HG03196 (cell line): Measurements from ENCODE around the gene MAFG.

Experiments
- ATAC-seq: cut with Tn5 transposase; IDR thresholded peaks from one replicate; pipeline ENCODE4 v1.9.1; 2021; ENCODE audit not compliant: unreplicated experiment

MAFG gene

DNA sequence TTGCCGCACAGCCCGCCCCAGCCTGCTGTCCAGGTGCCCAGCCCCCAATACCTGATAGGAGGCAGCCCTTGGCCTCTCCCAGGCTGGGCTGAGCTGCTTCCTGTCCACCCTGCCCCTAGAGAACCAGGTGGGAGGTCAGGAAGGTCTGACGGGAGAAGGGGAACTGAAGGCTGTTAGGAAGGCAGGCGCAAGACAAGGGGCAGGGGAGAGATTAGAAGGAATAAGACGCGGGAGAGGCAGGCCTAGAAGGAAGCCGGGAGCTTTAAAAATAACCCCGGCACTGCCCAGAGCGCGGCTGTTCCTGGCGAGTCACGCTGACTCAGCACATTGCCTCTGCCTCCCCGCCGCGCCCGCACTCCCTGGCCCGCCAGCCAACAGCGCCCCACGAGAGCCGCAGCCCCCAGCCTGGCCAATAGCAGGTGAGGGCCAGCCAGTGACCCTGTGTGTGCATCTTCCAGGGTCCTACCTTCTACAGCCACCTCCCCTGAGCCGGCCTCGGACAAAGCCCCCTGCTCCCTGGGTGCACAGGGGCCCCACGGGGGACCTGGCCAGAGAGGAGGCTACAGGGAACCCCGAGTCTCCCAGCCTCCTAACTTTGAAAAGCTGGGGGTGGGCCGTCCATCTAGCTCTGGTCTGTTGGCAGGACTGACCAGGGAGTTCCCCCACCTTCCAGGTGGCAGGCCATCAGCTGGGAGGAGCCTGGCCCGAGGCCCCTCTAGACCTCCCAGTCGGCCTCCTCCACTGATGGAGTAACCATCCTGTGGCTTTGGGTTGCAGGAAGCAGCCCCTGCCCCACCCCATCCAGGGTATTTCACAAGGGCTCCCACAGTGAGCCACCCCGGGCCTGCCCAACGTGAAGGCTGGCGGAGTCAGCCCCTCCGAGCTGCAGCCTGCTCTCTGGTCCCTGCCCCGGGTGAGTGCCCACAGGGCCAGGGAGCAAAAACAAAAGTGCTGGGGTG, 4.0 kb downstream of the MAFG start:
- no peak for ATAC-seq

DNA sequence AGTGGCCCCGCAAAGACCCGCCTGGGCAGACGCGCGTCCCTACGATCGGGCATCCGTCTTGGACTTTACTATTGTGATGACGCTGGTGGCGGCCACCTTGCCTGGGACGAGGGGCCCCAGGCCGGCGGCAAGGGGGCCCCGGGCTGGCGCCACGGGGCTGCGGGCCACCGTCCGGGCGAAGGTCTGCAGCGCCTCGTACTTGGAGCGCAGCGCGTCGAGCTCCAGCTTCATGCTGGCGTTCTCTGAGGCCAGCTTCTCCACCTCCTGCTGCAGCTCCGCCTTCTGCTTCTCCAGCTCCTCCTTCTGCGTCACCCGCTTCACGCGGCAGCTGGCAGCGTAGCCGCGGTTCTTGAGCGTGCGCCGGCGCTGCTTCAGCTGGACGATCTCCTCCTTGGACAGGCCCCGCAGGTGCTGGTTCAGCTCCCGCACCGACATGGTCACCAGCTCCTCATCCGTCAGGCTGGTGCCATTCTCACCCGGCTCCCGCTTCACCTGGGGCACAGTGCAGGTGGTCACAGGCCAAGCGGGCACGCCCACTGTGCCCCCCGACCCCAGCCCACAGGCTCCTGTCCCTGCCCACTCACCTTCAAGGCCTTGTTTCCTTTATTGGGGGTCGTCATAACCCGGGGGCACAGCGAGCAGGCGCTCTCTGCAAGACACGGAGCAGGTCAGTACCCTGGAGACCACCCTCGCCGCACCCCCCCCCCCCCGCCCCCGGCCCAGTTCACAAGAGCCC, 4.8 kb downstream of the MAFG start:
- no peak for ATAC-seq

DNA sequence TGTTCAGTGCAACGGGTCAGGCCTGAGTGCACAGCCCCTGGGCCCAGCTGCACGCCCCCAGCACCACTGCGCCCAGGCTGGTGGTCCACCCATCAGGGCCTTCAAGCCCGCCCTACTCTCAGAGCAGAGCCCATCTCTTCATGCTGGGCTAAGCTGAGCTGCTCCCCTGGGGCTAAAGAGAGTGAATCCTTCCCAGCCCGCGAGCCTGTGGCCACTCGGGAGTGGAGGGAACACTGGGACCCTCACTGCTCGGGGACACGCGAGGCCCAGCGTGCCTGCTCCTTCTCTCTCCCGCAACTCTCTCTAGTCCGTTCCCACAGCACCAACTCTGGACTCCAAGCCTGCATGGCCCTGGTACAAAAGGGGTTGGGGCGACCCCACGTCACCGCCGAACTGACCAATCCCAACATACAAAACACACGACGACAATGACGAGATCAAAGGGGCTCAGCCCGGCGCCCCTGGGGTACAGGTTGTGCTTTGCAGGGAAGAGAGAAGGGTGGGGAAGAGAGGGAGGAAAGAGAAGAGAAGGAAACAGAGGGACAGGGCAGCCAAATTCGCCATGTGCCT, 5.5 kb downstream of the MAFG start:
- ATAC-seq, result no peak

DNA sequence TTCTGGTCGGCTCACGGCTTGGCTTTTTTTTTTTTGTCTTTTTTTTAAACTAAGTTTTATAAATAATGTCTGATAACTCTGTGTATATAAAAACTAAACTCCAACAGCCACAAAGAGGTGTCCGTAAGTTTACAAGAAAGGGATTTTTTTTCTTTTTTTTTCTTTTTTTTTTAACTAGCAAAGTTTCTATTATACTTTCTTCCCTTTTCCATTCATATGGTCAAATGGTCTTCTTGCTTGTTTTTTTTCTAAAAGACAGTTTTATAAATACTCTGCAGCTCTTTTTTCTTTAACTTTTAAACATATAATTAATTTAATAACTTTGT, 6.0 kb downstream of the MAFG start:
- ATAC-seq, result no peak

DNA sequence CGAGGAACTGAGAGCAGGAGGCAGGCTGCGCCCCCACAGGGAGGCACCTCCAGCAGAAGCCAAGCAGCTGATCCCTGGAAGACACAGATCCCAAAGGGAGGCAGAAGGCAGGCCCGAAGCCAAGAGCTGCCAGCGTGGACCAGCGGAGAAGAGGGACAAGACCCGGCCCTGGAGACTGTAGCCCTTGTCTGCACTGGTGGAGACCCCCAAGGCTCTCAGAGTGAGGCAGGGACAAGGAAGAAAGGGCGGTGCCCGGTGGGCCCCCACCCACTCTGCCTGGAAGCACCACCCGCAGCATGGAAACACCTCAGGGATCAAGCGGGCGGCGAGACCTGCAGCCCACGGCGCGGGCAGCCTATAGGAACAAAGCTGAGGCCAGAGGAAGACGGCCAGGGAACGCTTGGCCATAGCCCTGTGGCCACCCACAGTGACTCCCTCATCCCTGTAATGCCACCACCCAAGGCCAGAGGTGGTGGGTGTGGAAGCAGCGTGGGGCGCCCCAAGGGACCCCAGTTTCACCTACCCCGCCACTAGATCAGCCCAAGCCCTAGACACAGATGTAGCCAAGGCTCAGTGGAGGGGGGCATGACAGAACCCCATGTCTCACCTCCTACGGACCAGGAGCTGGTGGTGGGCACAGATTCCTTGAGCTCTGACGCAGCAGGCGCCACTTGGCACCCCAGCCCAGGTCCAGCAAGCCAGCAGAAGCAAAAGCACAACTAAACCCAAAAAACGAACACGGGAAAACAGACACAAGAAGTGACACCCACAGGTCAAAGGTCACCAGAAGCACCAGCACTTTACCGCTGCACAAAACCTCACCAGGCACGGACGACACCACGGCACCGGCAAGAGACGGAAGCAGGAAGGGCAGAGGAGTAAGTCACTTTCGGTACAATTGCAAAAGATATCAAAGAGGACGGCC, 6.7 kb downstream of the MAFG start:
- no peak for ATAC-seq

DNA sequence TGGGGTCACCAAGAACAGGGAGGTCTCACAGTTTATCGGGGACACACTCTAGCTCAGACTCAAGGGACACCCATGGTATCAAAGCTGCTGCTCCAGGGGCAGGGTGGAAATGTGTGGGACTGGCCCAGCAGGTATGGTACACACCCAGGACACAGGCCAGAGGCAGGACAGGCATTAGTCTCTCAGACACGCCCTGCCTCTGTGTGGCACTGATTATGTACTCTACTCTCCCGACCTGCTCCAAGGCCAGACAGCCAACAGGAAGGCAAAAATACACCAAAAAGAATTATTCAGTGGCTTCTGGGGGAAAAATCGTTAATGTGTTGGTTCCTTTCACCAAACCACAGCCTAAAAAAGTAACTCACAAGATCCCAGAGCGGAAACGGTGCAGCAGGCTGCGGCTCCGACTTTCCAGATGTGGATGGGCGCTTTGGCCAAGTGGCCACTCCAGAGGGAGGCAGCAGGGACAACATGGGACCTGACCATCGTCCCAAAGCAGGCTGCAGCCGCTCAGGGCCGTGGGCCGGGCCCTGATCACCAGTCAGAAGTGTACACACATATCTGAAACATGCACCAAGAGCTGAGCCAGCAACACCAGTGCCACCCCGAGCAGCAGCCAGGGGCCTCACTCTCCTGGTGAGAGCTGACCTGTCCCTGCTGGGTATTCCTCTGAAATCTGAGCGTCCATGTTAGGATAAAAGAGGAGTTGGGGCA, 8.5 kb downstream of the MAFG start:
- ATAC-seq, result no peak

DNA sequence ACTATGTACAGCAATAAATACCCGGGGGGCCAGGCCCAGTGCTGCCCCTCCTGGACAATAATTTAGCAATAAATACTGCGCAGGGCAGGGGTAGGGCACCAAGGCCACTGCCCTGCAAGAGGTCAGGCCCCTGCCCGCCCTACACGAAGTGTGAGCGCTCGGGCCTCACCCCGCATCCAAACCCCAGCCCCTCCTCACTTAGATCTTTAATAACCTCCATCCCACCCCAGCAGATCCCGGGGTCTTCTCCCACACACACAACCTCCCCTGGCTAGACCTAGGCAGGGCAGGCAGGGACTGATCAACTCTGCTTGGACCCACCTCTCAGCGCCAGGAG, 9.2 kb downstream of the MAFG start:
- peak; percentile 7 for ATAC-seq

DNA sequence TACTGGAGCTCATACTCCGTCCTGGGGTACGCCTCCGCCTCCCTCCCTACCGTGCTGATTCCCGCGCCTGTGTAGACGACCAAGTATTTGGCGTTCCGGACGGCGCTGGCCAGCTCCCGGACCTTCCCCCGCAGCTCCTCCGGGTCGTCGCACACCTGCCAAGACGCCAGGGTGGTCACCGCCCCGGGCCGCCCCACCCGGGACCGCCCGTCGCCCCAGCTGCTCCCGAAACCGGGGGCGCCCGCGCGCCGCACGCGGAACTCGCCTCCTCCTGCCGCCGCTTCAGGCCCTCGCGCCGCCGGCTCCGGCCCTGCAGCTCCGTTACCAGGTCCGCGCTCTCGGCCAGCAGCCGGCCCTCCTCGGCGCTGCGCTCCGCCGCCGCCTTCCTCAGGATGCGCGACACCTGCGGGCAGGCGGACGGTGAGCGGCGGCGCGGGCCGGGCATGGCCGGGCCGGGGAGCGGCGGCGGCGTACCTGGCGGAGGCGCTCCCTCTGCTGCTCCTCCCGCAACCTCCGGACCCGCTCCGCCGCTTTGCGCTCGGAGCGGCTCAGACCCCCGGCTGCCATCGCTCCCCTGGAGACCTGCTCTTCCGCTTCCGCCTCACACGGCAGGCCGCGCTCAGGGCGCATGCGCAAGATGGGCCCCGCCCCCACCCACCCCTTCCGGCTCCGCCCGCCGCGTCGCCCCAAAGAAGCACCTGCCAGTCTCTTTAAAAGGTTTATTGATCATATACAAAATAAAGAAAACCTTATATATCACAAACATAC, 9.8 kb downstream of the MAFG start, which contains the start of gene SIRT7:
TSS of gene SIRT7 (minus strand) at position 612 of the 768 bp plus-strand sequence. CDS start at position 567, 45 bp downstream.
- ATAC-seq, result peak; percentile 57

DNA sequence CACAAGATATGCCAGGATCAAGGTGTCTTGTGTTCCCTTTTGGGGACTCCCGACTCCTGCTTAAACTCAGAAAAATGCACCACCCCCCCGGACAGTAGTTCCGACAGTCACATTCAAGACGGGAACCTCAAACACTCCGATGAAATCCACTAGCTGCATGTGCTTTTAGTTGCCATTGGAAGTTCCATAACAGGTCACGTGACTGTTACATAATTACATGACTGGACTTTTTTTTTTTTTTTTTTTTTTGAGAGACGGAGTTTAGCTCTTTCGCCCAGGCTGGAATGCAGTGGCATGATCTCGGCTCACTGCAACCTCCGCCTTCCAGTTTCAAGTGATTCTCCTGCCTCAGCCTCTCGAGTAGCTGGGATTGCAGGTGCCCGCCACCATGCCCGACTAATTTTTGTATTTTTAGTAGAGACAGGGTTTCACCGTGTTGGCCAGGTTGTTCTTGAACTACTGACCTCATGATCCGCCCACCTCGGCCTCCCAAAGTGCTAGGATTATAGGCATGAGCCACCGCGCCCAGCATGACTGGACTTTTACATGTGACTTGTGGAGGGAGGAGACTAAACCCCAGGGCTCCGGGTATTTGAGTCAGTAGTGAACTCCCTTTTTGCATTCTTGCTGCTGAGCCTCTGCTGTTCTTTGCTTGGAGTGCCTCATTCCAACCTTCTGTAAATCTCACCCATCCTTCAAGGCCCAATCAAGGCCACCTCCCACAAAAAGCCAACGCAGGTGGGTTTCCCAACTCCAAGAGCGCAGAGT, 11.1 kb downstream of the MAFG start:
- no peak for ATAC-seq

DNA sequence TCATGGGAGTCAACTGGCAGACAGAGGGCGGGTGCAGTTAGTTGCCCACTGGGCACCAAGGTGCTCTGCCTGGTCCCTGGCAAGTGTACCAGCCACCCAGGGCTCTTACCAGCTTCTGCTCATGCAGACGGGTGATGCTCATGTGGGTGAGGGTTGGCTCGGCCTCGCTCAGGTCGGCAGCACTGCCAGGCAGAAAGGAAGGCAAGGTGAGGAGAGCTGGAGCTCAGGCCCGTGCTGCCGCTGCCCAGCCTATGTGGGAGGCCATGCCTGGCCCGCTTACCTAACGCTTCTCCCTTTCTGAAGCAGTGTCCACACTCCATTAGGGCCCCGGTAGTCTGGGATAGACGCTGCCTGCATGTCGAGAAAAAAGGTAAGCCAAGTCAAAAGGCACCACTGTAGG, 12.2 kb downstream of the MAFG start:
- ATAC-seq, result no peak

DNA sequence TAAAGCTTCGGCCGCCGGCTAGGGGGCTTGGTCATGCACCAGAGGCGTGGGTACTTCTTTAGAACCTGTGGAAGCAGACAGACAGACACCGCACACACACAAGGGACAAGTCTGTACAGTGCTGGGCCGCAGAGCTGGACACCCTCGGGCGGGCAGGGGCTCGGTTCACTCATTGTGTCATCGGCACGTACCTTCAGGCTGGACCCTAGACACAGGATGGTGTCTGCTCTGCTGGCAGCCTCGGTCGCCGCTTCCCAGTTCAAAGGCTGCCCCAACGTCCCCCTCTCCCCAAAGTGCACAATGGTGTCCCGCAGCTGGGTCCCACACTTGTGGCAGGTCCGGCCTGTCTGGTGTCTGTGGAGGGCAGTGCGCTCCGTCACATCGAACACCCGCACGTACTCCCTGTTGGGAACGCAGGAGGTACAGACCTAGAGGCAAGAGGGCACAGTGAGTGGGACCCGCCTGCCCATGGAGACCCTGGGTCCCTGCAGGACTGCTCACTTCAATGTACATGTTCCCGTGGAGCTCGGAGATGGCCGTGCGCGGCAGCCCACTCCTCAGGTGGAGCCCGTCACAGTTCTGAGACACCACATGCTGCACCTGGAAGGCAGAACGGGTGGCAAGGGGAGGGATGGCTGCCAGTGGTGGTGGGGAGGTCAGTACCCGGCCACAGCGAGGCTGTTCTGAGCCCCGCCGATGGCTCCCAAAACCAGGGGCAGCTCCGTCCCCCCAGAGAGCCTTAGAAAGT, 13.3 kb downstream of the MAFG start:
- no peak for ATAC-seq

DNA sequence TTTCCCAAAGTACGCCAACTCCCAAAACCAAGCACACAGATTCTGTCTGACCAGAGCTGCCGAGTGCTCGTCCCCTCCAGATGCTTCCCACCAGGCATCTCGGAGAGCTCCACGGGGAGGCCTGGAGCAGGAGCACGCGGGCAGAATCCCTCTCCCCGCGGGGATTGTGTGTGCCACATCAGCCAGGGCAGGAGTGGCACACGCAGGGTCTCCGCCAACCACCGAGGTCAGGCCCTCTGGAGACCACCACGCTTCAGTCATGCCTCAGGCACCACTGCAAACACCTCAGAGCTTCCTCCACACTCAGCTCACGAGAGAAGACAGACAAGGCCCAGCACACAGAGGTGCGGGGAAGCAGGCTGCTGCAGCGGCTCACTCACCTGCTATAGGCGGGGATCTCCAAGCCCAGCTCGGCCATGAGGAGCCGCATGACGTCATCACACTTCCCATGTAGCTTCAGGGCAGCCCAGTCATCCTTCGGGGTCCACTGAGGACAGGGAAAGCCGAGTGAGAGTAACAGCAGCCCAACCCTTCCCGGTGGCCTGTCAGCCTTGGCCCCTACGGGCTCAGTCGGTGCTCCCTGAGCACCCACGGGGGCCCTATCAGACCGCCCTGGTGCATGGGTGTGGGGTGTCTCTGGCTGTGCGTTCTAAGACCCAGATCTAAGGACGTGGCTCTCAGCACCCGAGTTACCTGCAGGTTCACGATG, 14.0 kb downstream of the MAFG start:
- no peak for ATAC-seq

DNA sequence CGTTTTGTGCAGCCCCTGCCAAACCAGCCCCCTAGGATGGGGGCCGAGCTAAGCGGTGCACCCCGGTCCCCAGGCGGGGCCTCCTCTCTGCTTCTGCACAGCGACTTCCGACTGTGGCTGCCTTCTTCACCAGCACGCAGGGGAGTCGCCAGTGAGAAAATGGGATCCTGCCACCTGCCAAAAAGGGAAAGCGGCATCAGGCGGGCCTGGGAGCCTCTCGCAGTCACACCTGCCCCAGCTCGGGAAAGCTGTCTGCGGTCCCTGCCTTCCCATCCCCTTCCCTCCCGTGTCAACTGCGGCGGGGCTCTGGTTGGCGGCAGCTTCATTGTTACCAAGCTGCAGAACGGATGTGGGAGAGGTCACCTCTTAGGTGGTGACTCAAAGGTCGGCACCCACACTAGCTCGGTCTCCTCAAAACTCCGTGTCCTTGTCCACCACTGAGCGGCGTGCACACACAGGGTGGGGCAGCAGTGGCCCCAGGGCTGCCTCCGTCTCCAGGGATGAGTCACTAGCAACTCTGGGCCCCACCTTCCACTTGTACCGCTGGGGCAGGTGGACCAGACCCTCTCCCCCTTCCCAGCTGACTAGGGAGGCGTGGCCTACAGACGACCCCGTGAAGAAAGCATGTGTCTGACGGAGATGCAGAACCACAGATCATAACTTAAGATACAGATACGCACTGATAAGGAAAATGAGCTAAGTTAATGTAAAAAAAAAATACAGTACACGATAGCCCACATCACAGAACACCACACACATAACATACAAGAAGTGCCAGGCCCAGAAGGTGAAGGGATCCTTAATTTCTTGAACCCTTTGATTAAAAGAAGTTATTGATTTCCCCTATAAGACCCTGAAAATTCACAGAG, 14.9 kb downstream of the MAFG start:
- ATAC-seq, result no peak

DNA sequence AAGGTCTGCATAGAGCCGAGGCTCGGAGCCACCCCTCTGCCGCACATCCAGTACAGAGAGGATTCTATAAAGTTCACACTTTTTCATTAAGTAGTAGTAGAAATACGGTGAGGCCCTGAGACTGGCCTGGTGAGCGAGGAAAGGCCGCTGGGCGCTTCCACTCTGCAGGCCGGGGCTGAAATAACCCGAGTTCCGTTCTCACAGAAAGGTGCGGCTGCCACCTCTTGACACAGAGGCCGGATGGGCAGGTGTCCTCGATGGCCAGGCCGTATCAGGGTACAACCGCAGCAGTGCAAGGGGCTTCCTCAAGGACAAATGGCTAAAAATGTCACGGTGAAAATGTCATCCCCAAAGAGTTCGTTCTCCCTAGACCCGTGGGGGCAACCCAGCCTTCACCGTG, 15.6 kb downstream of the MAFG start:
- ATAC-seq, result no peak

DNA sequence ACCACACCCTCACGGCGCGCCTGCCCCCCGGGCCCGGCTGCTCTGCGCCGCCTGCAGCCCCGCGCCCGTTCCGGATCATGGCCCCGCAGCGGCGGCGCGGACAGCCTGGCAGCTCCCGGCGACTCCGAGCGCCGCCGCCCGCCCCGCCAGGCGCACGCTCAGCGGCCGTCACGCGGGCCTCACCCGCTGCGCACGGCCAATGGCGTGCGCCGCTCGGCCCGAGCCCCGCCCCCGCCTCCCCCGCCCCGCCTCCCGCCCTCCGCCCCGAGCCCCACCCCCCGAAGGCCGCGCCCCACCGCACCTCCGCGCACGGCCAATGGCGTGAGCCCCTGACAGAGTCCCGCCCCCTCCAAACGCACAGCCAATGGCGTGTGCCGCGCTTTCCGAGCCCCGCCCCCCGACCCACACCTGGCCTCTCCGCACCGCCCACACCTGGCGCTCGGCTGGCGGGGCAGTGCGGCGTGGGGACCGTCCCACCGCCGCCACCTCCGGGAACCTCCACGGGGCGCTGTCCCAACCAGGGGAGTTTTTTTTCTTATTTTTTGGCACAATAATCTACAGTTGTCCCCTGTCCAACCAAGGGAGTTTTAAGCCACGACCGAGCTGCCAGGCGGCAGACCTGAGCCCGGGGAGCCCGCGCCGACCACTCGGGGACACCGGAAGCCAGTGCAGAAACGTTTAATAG, 16.1 kb downstream of the MAFG start, which contains the start of gene PCYT2:
TSS of gene PCYT2 (minus strand) at position 123 of the 685 bp plus-strand sequence. CDS start at position 79, 44 bp downstream.
- peak; percentile 55 for ATAC-seq

DNA sequence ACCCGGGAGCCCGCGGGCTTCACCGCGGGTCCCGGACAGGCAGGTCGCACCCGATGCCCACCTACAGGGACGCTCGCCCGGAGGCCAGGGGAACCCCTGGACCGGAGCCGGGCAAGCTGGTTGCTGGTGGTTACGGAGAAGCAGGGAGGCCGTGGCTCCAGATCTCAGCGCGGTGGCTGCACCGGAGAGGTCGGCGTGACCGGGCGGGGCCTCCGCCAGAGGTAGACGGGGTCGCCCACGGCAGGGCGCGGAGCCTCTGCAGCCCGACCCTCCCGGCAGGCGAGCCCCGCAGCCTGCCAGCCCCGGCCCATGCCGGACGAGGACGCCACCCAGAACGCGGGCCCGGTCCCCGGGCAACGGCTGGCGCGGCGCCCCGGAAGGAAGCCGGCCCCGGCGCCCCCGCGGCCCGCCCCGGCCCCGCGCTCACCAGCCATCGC, 16.7 kb downstream of the MAFG start:
- ATAC-seq, result peak; percentile 21
